VCaP (cell line): ENCODE results near the gene SLC39A10.

Experiments
- H3K27ac ChIP-seq: fragments of 450-650 bp; 2 replicates; pipeline ENCODE4 v1.5.1; 2017
- CTCF ChIP-seq: fragments of 450-650 bp; conservative IDR thresholded peaks from 2 replicates; pipeline ENCODE4 v1.5.1; 2017; ENCODE audit warnings: mild to moderate bottlenecking, moderate library complexity

The SLC39A10 gene

GRCh38 chr2:195706161-195706900 lies 49.3 kb downstream of the SLC39A10 start:
- TF ChIP-seq CTCF, result no peak
- no peak overlapping the region for H3K27ac ChIP-seq

- TF ChIP-seq CTCF, result no peak
Measured at GRCh38 chr2:195709901-195710806, 53.1 kb downstream of the SLC39A10 start.

GRCh38 chr2:195711478-195711877 lies 54.5 kb downstream of the SLC39A10 start:
- TF ChIP-seq CTCF, result no peak
- no peak overlapping the region for H3K27ac ChIP-seq

More at GRCh38 chr2:195709901-195710806, 53.1 kb downstream of the SLC39A10 start:
- no peak overlapping the region for H3K27ac ChIP-seq

- no peak overlapping the region for H3K27ac ChIP-seq
- TF ChIP-seq CTCF, result no peak
Measured at GRCh38 chr2:195716466-195716865, 59.4 kb downstream of the SLC39A10 start.

- TF ChIP-seq CTCF, result no peak
- H3K27ac ChIP-seq, result no peak overlapping the region
Measured at GRCh38 chr2:195721042-195721441, 64.0 kb downstream of the SLC39A10 start.

GRCh38 chr2:195722075-195722474 lies 65.0 kb downstream of the SLC39A10 start:
- TF ChIP-seq CTCF, result no peak

GRCh38 chr2:195727106-195727505 lies 70.1 kb downstream of the SLC39A10 start:
- no peak for TF ChIP-seq CTCF
- no peak overlapping the region for H3K27ac ChIP-seq

More at GRCh38 chr2:195722075-195722474, 65.0 kb downstream of the SLC39A10 start:
- H3K27ac ChIP-seq, result no peak overlapping the region
